Prostate gland (tissue), 2 donors: ENCODE results near the gene TTC34.

Experiments
- CTCF ChIP-seq, 4 experiments: fragments of 200-600 bp in 2 of 4; fragments of 450-650 bp in 2 of 4; sonication (generic) in 2 of 4; IDR thresholded peaks; 1 replicate in 3 of 4; 2 replicates in 1 of 4; pipeline ENCODE4 v1.5.1; 2016 to 2019; ENCODE audit warnings: antibody characterized with exemption in 4 of 4, mild to moderate bottlenecking in 2 of 4, moderate library complexity in 2 of 4
- POLR2A ChIP-seq: fragments of 450-650 bp; IDR thresholded peaks from one replicate; pipeline ENCODE4 v1.6.1; 2016; ENCODE audit warnings: antibody characterized with exemption, mild to moderate bottlenecking

DNA sequence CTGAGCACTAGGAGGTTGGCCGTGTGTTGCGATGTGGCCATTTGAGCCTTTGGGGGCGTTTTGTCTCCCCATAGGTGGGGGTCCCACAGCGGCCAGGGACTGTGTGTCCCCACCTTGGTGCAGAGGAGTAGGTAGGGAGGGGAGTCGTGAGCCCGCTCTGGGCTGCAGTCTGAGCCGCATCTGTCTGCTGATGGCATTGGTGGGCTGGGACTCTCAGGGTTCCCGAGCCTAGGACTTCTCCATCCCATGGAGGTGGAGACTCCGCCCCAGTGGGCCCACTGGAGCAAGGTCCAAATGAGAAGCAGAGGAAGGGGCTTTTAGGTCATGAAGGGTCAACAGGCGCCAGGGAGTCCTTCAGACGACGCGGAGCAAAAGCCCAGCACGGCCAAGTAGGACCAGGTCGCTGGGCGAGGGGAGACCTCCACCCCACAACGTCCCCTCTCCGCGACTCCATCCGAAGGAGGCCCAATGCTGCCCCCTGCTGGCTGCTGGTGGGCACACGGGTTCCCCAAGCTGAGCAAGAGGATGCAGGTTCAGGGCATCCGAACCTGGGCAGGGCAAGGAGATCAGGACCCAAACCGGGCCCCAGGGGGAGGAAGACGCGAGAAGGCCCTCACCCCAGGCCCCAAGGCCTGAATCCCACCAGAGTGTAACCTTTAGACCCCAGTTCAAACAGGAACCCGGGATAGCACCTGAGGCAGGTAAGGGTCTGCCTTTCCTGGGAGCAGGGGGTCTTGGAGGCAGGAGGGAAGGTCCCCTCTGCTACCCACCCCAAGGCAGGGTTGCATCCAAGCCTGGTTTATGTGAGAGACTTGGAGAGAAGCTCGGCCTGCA, 14.9 kb downstream of the TTC34 start:
- TF ChIP-seq CTCF (IDR thresholded peaks at IDR 0.05) (peak in 3 of 4 experiments; percentile 41 to 55 (median 48)), POLR2A (no peak)
